GM19438 (cell line): ENCODE measurements around the gene PARK7.

Experiments
- ATAC-seq: cut with Tn5 transposase; IDR thresholded peaks from one replicate; pipeline ENCODE4 v1.9.1; 2021; ENCODE audit warnings: low read depth; ENCODE audit not compliant: unreplicated experiment

The PARK7 gene

DNA sequence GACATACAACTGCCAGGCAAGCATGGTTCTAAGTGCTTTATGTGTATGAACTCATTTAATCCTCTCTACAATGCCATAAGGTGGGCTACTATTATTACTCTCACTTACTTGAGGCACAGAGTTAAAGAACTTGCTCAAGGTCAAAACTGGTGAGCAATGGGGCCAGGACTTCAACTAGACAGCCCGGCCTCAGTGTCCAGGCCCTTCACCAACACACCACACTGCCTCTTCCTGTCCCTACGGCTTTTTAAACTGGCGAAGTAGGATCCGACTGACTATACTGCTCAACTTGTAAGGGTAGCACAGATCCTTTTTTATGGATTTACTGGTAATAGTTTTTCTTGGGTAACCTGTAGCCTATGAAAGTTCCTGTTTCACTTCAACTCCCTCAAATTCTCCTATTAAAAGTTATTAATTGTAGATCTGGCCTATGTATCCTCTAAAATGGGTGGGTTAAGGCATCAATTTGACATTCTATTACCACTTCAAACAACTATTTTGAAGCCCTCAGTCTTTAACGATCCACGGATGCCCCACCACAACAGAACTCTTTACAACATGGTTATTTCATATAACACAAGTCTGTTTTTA is 60.3 kb downstream of the PARK7 start:
- ATAC-seq, result no peak

GRCh38 chr1:8022395-8023286 is 61.1 kb downstream of the PARK7 start:
- ATAC-seq, result no peak

GRCh38 chr1:8023287-8023994 is 61.9 kb downstream of the PARK7 start:
- no peak for ATAC-seq

DNA sequence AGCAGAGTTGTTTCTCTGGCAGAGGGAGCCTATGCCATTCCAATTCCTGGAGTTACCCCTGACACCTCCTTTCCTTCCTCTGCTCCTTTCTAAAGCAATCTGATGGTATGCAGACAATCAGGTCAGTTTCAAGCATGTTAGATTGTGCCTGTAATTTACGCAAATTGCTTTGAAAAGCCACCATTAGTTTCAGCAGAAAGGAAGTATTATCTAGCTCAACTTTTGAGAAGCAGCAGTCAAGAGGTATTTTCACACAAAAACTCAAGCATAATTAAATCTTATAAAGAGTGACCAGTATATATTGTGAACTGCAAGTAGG is 62.4 kb downstream of the PARK7 start:
- no peak for ATAC-seq

DNA sequence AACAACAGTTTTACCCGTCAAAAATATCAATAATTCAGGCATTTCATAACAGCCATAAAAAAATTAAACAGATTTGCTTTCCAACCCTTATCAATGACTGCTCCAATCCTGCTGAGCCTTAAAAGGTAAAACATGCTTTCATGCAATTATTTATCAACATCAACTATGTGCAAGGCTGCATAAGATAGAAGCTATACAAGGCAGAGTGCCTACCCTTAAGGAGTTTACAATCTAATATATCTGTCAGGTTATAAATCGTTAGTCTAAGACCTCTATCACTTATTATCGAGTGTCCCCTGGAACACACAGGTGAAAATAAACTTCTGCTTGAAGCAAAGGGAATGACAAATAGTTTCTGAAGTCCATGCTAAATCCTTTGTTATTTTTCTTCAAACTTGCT is 62.8 kb downstream of the PARK7 start:
- no peak for ATAC-seq

DNA sequence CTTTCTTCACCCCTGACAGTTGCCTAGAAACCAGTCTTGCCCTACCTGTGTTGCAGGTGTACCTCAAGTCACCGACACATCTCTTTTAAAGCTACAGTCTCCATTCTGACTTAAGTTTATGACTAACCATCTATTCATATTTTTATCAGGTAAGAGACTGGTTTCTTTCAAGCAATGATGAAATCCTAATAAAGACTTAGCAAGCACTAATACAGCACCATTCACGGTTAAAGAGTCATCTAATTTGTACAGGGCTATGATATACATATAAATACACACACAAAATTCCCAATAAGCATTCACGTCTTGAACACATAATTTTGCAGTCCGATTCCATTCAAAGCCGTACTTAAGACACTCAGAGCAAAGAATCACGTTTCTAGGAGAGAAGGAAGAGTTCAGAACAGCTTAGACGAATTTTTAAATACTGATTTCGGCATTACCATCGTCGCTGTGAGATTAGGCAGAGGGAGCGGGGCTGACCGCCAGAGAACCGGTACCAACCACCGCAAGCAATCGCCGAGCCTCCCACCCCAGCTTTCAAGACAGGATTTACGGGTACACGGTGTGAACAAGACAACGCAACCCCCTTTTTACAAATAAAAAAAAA is 63.7 kb downstream of the PARK7 start:
- no peak for ATAC-seq

GRCh38 chr1:8025671-8026144 is 64.2 kb downstream of the PARK7 start:
- peak; percentile 12 for ATAC-seq

DNA sequence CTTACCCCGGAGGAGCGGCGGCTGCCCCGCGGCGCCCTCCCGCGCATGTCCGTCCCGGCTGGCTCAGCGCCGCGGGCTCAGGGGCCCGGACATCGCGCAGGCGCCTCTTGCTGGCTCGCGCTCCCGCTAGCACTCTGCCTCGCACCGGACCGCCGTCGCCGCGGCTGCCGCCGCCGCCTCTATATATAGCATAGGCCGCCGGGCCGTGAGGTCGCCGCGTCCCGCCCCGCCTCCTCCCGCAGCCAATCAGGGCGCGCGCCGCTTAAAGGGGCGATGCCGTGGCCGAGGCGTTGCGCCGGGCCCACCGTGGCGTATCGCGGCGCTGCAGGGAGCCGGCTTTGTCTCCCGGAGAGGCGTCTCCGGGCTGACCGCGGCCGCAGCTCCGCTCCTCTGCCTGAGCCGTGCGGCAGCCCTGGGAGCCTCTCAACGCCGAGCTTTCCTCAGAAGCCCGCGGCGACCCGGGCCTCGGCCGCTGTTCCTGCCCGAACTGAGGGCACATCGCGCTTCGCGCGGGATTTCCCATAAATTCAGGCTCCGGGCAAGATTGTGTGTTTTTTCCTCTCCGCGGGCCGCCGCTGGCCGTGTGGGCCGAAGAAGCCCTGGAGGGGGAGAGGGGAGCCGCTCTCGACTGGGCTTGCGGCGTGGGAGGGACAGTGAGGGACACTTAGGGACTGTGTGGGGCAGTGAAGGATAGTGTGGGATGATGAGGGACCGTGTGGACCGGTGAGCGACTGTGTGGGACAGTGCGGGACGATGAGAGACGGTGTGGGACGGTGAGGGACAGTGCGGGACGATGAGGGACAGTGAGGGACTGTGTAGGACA is 64.9 kb downstream of the PARK7 start, which contains the start of gene ERRFI1:
Gene ERRFI1, minus strand, starts transcription at position 157 of the 823 bp plus-strand sequence. CDS start 10,690 bp downstream, outside the sequence.
- peak; percentile 90 for ATAC-seq

DNA sequence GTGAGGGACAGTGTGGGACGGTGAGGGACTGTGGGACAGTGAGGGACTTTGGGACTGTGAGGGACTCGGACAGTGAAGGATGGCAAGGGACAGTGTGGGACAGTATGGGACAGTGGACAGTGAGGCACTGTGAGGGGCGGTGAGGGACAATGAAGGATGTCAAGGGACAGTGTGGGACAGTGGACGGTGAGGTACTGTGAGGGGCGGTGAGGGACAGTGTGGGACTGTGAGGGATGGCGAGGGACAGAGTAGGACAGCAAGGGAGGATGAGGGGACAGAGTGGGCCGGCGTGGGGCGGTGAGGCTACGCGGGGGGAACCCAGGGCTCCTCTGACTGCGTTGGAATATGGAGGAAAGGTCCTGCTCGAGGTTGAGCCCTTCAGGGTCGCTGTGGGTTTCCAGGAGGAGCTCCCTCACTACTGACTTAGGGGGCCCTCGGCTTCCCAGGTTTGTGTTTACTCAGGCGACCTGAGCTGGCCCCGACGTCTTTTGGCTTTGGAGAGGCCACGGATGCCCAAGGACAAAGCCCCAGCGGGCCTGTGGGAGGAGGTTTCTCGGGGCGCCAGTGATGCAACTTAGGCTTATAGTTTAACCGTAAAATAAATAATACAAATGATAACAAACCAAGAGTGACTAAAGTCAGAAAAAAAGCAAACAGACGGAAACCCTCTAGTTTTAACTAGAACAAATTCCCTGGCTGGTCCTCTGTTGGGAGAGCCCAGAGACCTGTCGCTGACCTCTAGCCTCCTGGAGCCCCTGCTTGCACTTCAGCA is 65.7 kb downstream of the PARK7 start:
- no peak for ATAC-seq

DNA sequence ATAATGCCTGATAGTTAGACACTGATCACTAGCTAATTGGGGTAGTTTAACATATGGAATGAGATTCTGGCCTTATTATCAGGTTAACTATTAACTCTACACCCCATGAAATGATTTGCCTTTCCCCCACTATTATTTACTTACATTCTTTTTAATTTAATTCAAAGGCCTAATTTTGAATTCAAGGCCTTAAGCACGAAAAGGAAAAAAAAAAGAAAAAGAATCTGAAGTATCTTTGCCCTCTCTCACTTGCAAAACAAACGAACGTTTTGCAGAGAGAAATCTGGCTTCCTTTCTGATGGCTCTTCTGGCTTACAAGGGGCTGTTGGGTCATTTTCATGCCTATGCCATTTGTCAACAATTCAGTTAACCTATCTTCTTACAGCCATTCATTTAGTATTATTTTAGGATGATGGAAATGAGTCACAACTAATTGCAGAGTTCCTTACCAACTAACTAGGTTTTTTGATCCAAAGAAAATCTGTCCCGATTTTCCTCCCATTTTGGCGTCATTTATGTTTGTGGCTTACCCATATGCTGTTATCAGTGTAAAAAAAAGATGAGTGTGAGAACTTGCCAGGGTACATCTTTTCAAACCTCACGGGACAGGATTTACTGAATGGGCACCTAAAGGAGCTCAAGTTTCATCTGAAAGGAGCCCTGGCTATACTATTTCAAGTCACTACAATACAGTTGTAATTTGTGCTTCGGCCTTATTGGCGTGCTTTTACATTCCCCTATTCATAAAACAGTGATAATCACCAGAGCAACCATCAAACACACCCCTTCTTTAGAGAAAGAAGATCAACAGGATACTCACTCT is 66.4 kb downstream of the PARK7 start:
- no peak for ATAC-seq

DNA sequence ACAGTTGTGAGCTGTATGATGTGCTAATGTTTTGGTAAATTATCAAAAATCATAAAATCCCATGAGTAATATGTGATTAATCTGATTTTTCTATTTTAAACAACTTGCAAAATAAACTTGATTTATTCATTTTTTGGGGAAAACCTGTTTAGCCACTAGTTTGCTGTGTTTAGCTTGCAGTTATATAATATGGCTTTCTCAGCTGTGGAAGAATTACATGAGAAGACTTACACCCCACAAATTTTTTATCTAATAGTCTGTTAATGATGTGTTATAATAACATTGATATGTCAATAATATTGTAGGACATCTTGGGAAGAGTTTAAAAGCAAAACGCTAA is 67.0 kb downstream of the PARK7 start:
- no peak for ATAC-seq

GRCh38 chr1:8031176-8031785 is 69.8 kb downstream of the PARK7 start:
- ATAC-seq, result no peak

DNA sequence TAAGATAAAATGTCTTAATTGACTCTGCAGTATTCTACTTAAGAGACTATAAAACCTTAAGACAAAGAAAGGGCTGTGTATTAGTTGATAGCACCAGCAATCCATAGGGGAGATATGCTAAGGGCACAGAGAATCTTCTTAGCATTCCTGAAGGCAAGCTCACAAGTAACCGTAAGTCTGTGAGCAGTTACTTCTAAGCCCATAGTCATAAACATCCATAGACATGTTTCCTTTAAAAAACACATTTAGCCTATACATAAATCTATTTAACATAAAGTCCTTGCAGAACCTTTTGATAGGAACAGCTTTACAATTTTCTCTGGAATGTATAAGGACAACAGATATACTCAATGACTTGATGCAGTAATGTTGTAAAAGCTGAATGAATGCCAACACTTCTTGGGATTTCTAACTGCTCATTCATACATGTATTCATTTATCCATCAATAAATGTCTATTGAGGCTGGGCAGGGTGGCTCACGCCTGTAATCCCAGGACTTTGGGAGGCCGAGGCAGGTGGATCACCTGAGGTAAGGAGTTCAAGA is 70.9 kb downstream of the PARK7 start:
- ATAC-seq, result no peak

DNA sequence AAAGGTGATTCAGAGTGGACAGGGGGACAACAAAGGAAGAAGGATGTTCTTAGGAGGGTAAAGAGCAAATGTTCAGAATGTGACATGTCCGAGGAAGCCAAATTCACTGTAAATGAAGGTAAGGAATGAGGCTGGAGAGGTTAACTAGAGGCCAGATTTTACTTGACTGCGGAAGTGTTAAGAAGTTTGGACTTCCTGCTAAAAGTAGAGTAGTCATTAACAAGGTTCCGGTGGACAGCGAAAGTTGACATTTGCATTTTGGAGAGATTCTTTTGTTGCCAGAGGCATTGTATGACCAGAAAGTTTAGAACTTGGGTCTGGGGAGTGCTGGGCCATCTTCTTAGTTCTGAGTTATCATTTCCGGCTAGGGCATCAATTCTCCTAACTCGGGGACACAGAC is 71.8 kb downstream of the PARK7 start:
- ATAC-seq, result no peak
